Large intestine (tissue), 3 donors: ENCODE measurements around the gene TSC22D1. TPM values are rescaled to one million over a fixed set of nuclear protein-coding genes. Genes with fewer than 3 reads are reported as not detected.

Source experiments
- DNase-seq, 2 donors: peaks; one replicate each; pipeline versions ENCODE4 v3.0.0 to v3.0.0-alpha.2; 2013
- H3K27ac ChIP-seq: one replicate; pipeline ENCODE4 v1.5.1; 2013; ENCODE audit warnings: low read length
- H3K27me3 ChIP-seq: 2 replicates; pipeline ENCODE4 v1.6.1; 2013; ENCODE audit warnings: low read length; ENCODE audit not compliant: control insufficient read depth, insufficient read depth
- H3K36me3 ChIP-seq: 2 replicates; pipeline ENCODE4 v1.6.1; 2013; ENCODE audit warnings: low read length; ENCODE audit not compliant: control insufficient read depth, insufficient read depth
- H3K4me1 ChIP-seq: one replicate; pipeline ENCODE4 v1.6.1; 2013; ENCODE audit warnings: low read length; ENCODE audit not compliant: control insufficient read depth, insufficient read depth
- H3K4me3 ChIP-seq: one replicate; pipeline ENCODE4 v1.5.1; 2013; ENCODE audit warnings: low read length
- H3K9me3 ChIP-seq: one replicate; pipeline ENCODE4 v1.6.1; 2013; ENCODE audit warnings: mild to moderate bottlenecking, low read depth, low read length, moderate library complexity; ENCODE audit not compliant: control insufficient read depth
- WGBS: methylation state at CpG from one replicate; pipeline ENCODE4 v1.1.5; 2013; ENCODE audit warnings: low lambda C conversion rate; ENCODE audit not compliant: insufficient coverage; 5-methylcytosine and 5-hydroxymethylcytosine counted together
- polyA plus RNA-seq: library from polyadenylated mRNA; unstranded; fragments of 120-200 nt; gene quantifications from one replicate; pipeline ENCODE4 v1.2.1, GENCODE V29; 2013

The TSC22D1 gene
- polyA plus RNA-seq, 1 donor = 172 TPM

GRCh38 chr13:44400736-44401135 lies 175.4 kb downstream of the TSC22D1 start:
- Histone ChIP-seq H3K27ac (no peak overlapping the region), H3K4me1 (peaks cover 23% of the 10 kb centered on the region), H3K4me3 (no peak overlapping the region), H3K27me3 (no peaks in the 10 kb centered on the region), H3K9me3 (no peaks in the 10 kb centered on the region), H3K36me3 (no peaks in the 10 kb centered on the region)
- DNase-seq = no peak

- H3K36me3 ChIP-seq = no peaks in the 10 kb centered on the region
- peaks cover 14% of the 10 kb centered on the region for H3K4me1 ChIP-seq
- DNase-seq = no peak
- no peaks in the 10 kb centered on the region for H3K9me3 ChIP-seq
- H3K27me3 ChIP-seq = no peaks in the 10 kb centered on the region
- H3K4me3 ChIP-seq = no peak overlapping the region
- H3K27ac ChIP-seq = no peak overlapping the region
- no CpG with 5 or more reads among the region's 3 CpGs for WGBS
These were observed 177.1 kb downstream of the TSC22D1 start for GRCh38 chr13:44399074-44399473.

- Histone ChIP-seq H3K9me3 (no peaks in the 10 kb centered on the region), H3K4me3 (no peak overlapping the region), H3K36me3 (no peaks in the 10 kb centered on the region), H3K4me1 (peaks cover 10% of the 10 kb centered on the region), H3K27me3 (no peaks in the 10 kb centered on the region), H3K27ac (no peak overlapping the region)
- DNase-seq = no peak
- WGBS = no CpG with 5 or more reads among the region's 3 CpGs
These were observed 177.5 kb downstream of the TSC22D1 start for GRCh38 chr13:44398606-44399005.

GRCh38 chr13:44397766-44398223 lies 178.3 kb downstream of the TSC22D1 start:
- Histone ChIP-seq H3K9me3 (no peaks in the 10 kb centered on the region), H3K27me3 (no peaks in the 10 kb centered on the region), H3K4me3 (no peak overlapping the region), H3K27ac (peak overlapping the region; percentile 32), H3K36me3 (no peaks in the 10 kb centered on the region), H3K4me1 (peaks cover 7% of the 10 kb centered on the region)
- WGBS = 100% methylated on average over 1 of the region's 3 CpGs
- no peak for DNase-seq

GRCh38 chr13:44396701-44397580 lies 179.2 kb downstream of the TSC22D1 start:
- Histone ChIP-seq H3K36me3 (no peaks in the 10 kb centered on the region), H3K27me3 (no peaks in the 10 kb centered on the region), H3K27ac (peak overlapping the region; percentile 32), H3K4me1 (peaks cover 7% of the 10 kb centered on the region), H3K9me3 (no peaks in the 10 kb centered on the region), H3K4me3 (no peak overlapping the region)
- DNase-seq = peak in 1 of 2 donors; percentile 48
- no CpG with 5 or more reads among the region's 26 CpGs for WGBS

GRCh38 chr13:44395976-44396694 lies 180.0 kb downstream of the TSC22D1 start:
- Histone ChIP-seq H3K4me1 (peaks cover 7% of the 10 kb centered on the region), H3K9me3 (no peaks in the 10 kb centered on the region), H3K27me3 (no peaks in the 10 kb centered on the region), H3K36me3 (no peaks in the 10 kb centered on the region), H3K4me3 (no peak overlapping the region), H3K27ac (no peak overlapping the region)
- DNase-seq = no peak
- WGBS = no CpG with 5 or more reads among the region's 8 CpGs

- no peak for DNase-seq
- Histone ChIP-seq H3K27ac (no peak overlapping the region), H3K4me3 (no peak overlapping the region), H3K27me3 (no peaks in the 10 kb centered on the region), H3K36me3 (no peaks in the 10 kb centered on the region), H3K9me3 (no peaks in the 10 kb centered on the region), H3K4me1 (peaks cover 7% of the 10 kb centered on the region)
These were observed 181.5 kb downstream of the TSC22D1 start for GRCh38 chr13:44394658-44395057.

GRCh38 chr13:44393391-44393790 lies 182.7 kb downstream of the TSC22D1 start:
- WGBS = no CpG with 5 or more reads among the region's 8 CpGs
- DNase-seq = no peak
- no peaks in the 10 kb centered on the region for H3K36me3 ChIP-seq
- H3K4me1 ChIP-seq = peaks cover 14% of the 10 kb centered on the region
- H3K27ac ChIP-seq = no peak overlapping the region
- no peaks in the 10 kb centered on the region for H3K27me3 ChIP-seq
- no peak overlapping the region for H3K4me3 ChIP-seq
- no peaks in the 10 kb centered on the region for H3K9me3 ChIP-seq

- Histone ChIP-seq H3K27me3 (no peaks in the 10 kb centered on the region), H3K36me3 (no peaks in the 10 kb centered on the region), H3K4me1 (peaks cover 19% of the 10 kb centered on the region), H3K9me3 (no peaks in the 10 kb centered on the region), H3K4me3 (no peak overlapping the region), H3K27ac (no peak overlapping the region)
- DNase-seq = no peak
- WGBS = no CpG with 5 or more reads among the region's 1 CpG
These were observed 186.3 kb downstream of the TSC22D1 start for GRCh38 chr13:44389876-44390275.

GRCh38 chr13:44389060-44389666 lies 187.0 kb downstream of the TSC22D1 start:
- Histone ChIP-seq H3K27me3 (no peaks in the 10 kb centered on the region), H3K4me1 (peaks cover 19% of the 10 kb centered on the region), H3K36me3 (no peaks in the 10 kb centered on the region), H3K9me3 (no peaks in the 10 kb centered on the region), H3K4me3 (no peak overlapping the region), H3K27ac (no peak overlapping the region)
- DNase-seq = no peak
- WGBS = no CpG with 5 or more reads among the region's 4 CpGs
